ENCODE data around the gene FAM200A. TPM values are rescaled to one million over a fixed set of nuclear protein-coding genes. Genes with fewer than 3 reads are reported as not detected.
A peak's percentile ranks its signal among the peaks of the same experiment; 100 is the strongest.

Gene FAM200A
- total and polyA plus RNA-seq, 2 of the 8 experiments (the other 6 are each of a cell fraction or from before 2014, with no cell fraction given) = 4.3 to 7.5 TPM

DNA sequence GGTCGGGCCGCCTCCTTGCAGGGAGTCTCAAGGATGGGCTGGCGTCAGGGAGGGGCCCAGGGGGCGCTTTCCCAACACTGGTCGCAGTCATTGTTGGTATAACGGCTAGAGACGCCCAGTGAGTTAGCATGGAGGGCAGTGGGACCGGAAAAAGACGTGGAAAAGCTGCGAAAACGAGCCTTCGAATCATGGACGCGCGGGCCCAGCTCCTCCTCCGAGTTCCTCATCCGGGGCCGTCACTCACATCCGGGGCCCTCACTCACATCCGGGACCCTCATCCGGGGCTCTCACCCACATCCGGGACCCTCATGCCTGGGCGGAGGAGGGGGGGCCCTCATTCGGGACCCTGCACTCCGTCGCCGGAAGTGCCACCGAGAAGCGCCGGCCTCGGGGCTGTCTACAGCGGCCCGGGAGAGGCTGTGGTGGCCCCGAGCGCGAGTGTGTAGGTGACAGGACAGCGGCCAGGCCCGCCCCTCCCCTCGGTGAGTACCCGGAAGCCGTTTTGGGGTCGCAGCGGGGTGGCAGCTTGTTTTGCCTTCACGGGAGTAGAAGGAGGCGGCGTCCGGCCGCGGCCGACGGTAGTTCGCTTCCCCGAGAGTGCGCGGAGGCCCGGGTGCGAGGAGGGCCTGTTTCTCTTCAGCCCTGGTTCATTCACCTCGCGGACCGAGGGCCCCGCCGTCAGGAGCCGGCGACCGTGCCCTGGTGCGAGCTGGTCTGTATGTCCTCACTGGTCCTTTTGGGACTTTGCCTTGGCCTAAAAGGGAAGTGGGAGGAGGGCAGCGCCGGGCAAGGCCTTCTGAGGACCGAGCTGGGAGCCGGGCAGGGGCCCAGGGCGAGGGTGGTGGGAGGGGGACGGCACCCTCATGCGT, 6.6 kb upstream of the FAM200A start, which contains the start of gene ZNF655 (continued):
- no peak for TF ChIP-seq SIRT6 (IDR thresholded peaks at IDR 0.05; ENCODE audit: low read length)
- no peak for TF ChIP-seq JUN (IDR thresholded peaks at IDR 0.05; ENCODE audit: low read depth, low read length)
- TF ChIP-seq NRF1 (IDR thresholded peaks at IDR 0.05; ENCODE audit: low read depth, low read length) = no peak
- 0 out of 4 replicates have a peak, but pooled peaks have one; percentile 56 to 70 for TF ChIP-seq HDAC2 (IDR thresholded peaks at IDR 0.05; ENCODE audit: borderline replicate concordance in 1 of 2, low read depth in 2 of 2, low read length in 2 of 2)
- TF ChIP-seq, protein P1, sequence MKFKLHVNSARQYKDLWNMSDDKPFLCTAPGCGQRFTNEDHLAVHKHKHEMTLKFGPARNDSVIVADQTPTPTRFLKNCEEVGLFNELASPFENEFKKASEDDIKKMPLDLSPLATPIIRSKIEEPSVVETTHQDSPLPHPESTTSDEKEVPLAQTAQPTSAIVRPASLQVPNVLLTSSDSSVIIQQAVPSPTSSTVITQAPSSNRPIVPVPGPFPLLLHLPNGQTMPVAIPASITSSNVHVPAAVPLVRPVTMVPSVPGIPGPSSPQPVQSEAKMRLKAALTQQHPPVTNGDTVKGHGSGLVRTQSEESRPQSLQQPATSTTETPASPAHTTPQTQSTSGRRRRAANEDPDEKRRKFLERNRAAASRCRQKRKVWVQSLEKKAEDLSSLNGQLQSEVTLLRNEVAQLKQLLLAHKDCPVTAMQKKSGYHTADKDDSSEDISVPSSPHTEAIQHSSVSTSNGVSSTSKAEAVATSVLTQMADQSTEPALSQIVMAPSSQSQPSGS (IDR thresholded peaks at IDR 0.05; ENCODE audit: low read length) = no peak
- no peak; the same call in 1 of the 2 replicates for TF ChIP-seq YY1 (IDR thresholded peaks at IDR 0.05; ENCODE audit: low read depth, low read length)
- TF ChIP-seq FOSL1 (IDR thresholded peaks at IDR 0.05; ENCODE audit: insufficient read depth, low read depth, low read length) = no peak
- no peak for TF ChIP-seq TEAD4 (IDR thresholded peaks at IDR 0.05; ENCODE audit: low read depth, low read length)
- TF ChIP-seq CTCF (IDR thresholded peaks at IDR 0.05; ENCODE audit: control extremely low read depth in 1 of 3, insufficient read depth in 1 of 3, low read depth in 1 of 3, low read length in 3 of 3) = no peak
- no peak for TF ChIP-seq SP1 (IDR thresholded peaks at IDR 0.05; ENCODE audit: low read depth, low read length)
- no peak for TF ChIP-seq SIX5 (IDR thresholded peaks at IDR 0.05; ENCODE audit: low read depth, low read length)
- no peak for TF ChIP-seq GTF2F1 (IDR thresholded peaks at IDR 0.05; ENCODE audit: borderline replicate concordance, low read depth, low read length)
- peak; percentile 60 for TF ChIP-seq TAF7 (optimal IDR thresholded peaks at IDR 0.05; ENCODE audit: borderline replicate concordance, low read depth, low read length)
- no peak for TF ChIP-seq HDAC6 (IDR thresholded peaks at IDR 0.05; ENCODE audit: low read depth, low read length)
- TF ChIP-seq CHD2 (IDR thresholded peaks at IDR 0.05; ENCODE audit: low read length) = no peak
- TF ChIP-seq KDM5A (IDR thresholded peaks at IDR 0.05; ENCODE audit: low read length) = no peak
- TF ChIP-seq CREB1 (IDR thresholded peaks at IDR 0.05) = peak; percentile 42
- no peak for TF ChIP-seq CBX8 (IDR thresholded peaks at IDR 0.05; ENCODE audit: borderline replicate concordance, low read depth, low read length)
- TF ChIP-seq BCL11A (IDR thresholded peaks at IDR 0.05; ENCODE audit: low read depth in 2 of 2, low read length in 2 of 2) = no peak
- no peak for TF ChIP-seq BRCA1 (IDR thresholded peaks at IDR 0.05; ENCODE audit: low read depth, low read length)

All from H1 (cell line).